NB4 (cell line): Measurements from ENCODE around the gene KLC3.

ENCODE experiments used
- CTCF ChIP-seq: IDR thresholded peaks from one replicate; pipeline ENCODE4 v1.5.1; 2012; ENCODE audit warnings: low read depth, low read length
- MYC ChIP-seq: IDR thresholded peaks from 2 replicates; pipeline ENCODE4 v1.6.1; 2011; ENCODE audit warnings: low read depth, low read length

- no peak for TF ChIP-seq CTCF
- no peak for TF ChIP-seq MYC
These were observed 25.2 kb upstream of the KLC3 start for GRCh38 chr19:45315304-45315703.
